HepG2 (cell line): Measurements from ENCODE around the gene ACSM6. TPM values are rescaled to one million over a fixed set of nuclear protein-coding genes. Genes with fewer than 3 reads are reported as not detected.
A peak's percentile ranks its signal among the peaks of the same experiment; 100 is the strongest.

Experiments used
- AKAP8 ChIP-seq: sonication (generic); formaldehyde crosslinking; IDR thresholded peaks from 2 replicates; pipeline ENCODE4 v1.5.1; 2020; ENCODE audit warnings: mild to moderate bottlenecking, missing genetic modification reagents
- ASH2L ChIP-seq: fragments of 300-600, 200-600 bp; sonication (generic); IDR thresholded peaks from 2 replicates; pipeline ENCODE4 v1.7.0; 2017; ENCODE audit warnings: low read depth, mild to moderate bottlenecking, moderate library complexity, mixed read lengths, low read length; ENCODE audit not compliant: insufficient read length
- ELF1 ChIP-seq: sonication (generic); formaldehyde crosslinking; IDR thresholded peaks from 2 replicates; pipeline ENCODE4 v1.4.0; 2020; ENCODE audit warnings: missing genetic modification reagents
- ETV6 ChIP-seq: sonication (generic); formaldehyde crosslinking; conservative IDR thresholded peaks from 2 replicates; pipeline ENCODE4 v1.4.0; 2020; ENCODE audit warnings: missing genetic modification reagents
- FOXJ3 ChIP-seq: sonication (generic); formaldehyde crosslinking; IDR thresholded peaks from 2 replicates; pipeline ENCODE4 v1.4.0; 2020; ENCODE audit warnings: missing genetic modification reagents, mild to moderate bottlenecking, borderline replicate concordance
- GABPB1 ChIP-seq: IDR thresholded peaks from 2 replicates; pipeline ENCODE4 v1.6.1; 2016; ENCODE audit warnings: mild to moderate bottlenecking, missing genetic modification reagents, moderate library complexity, missing compliant biosample characterization
- MAFF ChIP-seq: IDR thresholded peaks from 2 replicates; pipeline ENCODE4 v1.6.1; 2011; ENCODE audit warnings: low read depth, low read length, improper control_type of control experiment
- NPAS2 ChIP-seq: sonication (generic); formaldehyde crosslinking; IDR thresholded peaks from 2 replicates; pipeline ENCODE4 v1.8.0; 2022; ENCODE audit warnings: mild to moderate bottlenecking, missing genetic modification reagents, borderline replicate concordance
- RCOR2 ChIP-seq: IDR thresholded peaks from 2 replicates; pipeline ENCODE4 v1.6.1; 2016; ENCODE audit warnings: missing biosample characterization, missing genetic modification reagents
- REL ChIP-seq: sonication (generic); formaldehyde crosslinking; conservative IDR thresholded peaks from 2 replicates; pipeline ENCODE4 v1.8.0; 2022; ENCODE audit warnings: mild to moderate bottlenecking, missing genetic modification reagents, moderate library complexity
- SIX1 ChIP-seq: sonication (generic); formaldehyde crosslinking; IDR thresholded peaks from 2 replicates; pipeline ENCODE4 v1.4.0; 2020; ENCODE audit warnings: missing genetic modification reagents, borderline replicate concordance
- SNRNP70 ChIP-seq: fragments of 200-400 bp; formaldehyde crosslinking; IDR thresholded peaks from 2 replicates; pipeline ENCODE4 v1.6.1; 2017; ENCODE audit warnings: mild to moderate bottlenecking, low read depth, low read length, moderate library complexity
- SPEN ChIP-seq: sonication (generic); formaldehyde crosslinking; IDR thresholded peaks from 2 replicates; pipeline ENCODE4 v1.5.1; 2020; ENCODE audit warnings: low read depth, mild to moderate bottlenecking, missing genetic modification reagents
- SRF ChIP-seq: IDR thresholded peaks from 2 replicates; pipeline ENCODE4 v1.6.1; 2011; ENCODE audit warnings: mild to moderate bottlenecking, low read depth, low read length, moderate library complexity
- TEAD2 ChIP-seq: sonication (generic); formaldehyde crosslinking; IDR thresholded peaks from 2 replicates; pipeline ENCODE4 v1.9.0; 2021; ENCODE audit warnings: missing genetic modification reagents
- U2AF1 ChIP-seq: fragments of 200-400 bp; formaldehyde crosslinking; optimal IDR thresholded peaks from 2 replicates; pipeline ENCODE3; 2017; ENCODE audit warnings: mild to moderate bottlenecking, low read depth, low read length
- ZNF451 ChIP-seq: sonication (generic); formaldehyde crosslinking; IDR thresholded peaks from 2 replicates; pipeline ENCODE4 v1.5.0; 2020; ENCODE audit warnings: mild to moderate bottlenecking, missing genetic modification reagents
- ZNF550 ChIP-seq: sonication (generic); formaldehyde crosslinking; IDR thresholded peaks from 2 replicates; pipeline ENCODE4 v1.4.0; 2020; ENCODE audit warnings: mild to moderate bottlenecking, missing genetic modification reagents, borderline replicate concordance
- ZNF777 ChIP-seq: sonication (generic); formaldehyde crosslinking; IDR thresholded peaks from 2 replicates; pipeline ENCODE4 v1.4.0; 2020; ENCODE audit warnings: missing genetic modification reagents
- ZNF780A ChIP-seq: sonication (generic); formaldehyde crosslinking; IDR thresholded peaks from 2 replicates; pipeline ENCODE4 v1.8.0; 2022; ENCODE audit warnings: mild to moderate bottlenecking, missing genetic modification reagents, moderate library complexity
- ZSCAN31 ChIP-seq: sonication (generic); formaldehyde crosslinking; IDR thresholded peaks from 2 replicates; pipeline ENCODE4 v1.5.0; 2020; ENCODE audit warnings: low read depth, mild to moderate bottlenecking, missing genetic modification reagents
- polyA plus RNA-seq, 8 experiments: library from polyadenylated mRNA; depleted of rRNA in 3 of 8; stranded (reverse) in 7 of 8; unstranded in 1 of 8; fragments of >200 nt; fragmentation: Illumina TruSeq in 4 of 8; extraction: Trizol in 4 of 8; gene quantifications; 2 replicates each; pipeline versions ENCODE4 v1.2.1 to v1.2.3, GENCODE V29; 2011 to 2016; ENCODE audit warnings: low read depth in 4 of 8, missing spikeins in 1 of 8, mixed read lengths in 1 of 8; ENCODE audit not compliant: insufficient read depth in 1 of 8
- total RNA-seq, 5 experiments: library from RNA; depleted of rRNA; stranded (reverse); fragments of >200 nt; fragmentation: Illumina TruSeq; extraction: Trizol; gene quantifications; 2 replicates each; pipeline ENCODE4 v1.2.3, GENCODE V29; 2016; ENCODE audit warnings: low read depth in 1 of 5
- TF ChIP-seq, protein P1 (sequence below): sonication (generic); formaldehyde crosslinking; IDR thresholded peaks from 2 replicates; pipeline ENCODE4 v1.5.0; 2020; ENCODE audit warnings: missing genetic modification reagents
- TF ChIP-seq, protein P2 (sequence below): sonication (generic); formaldehyde crosslinking; IDR thresholded peaks from 2 replicates; pipeline ENCODE4 v1.5.0; 2020; ENCODE audit warnings: missing genetic modification reagents, mild to moderate bottlenecking, borderline replicate concordance
- TF ChIP-seq, protein P3 (sequence below): sonication (generic); formaldehyde crosslinking; IDR thresholded peaks from 2 replicates; pipeline ENCODE4 v1.8.0; 2022; ENCODE audit warnings: missing genetic modification reagents, mild to moderate bottlenecking, moderate library complexity, borderline replicate concordance
- TF ChIP-seq, protein P4 (sequence below): sonication (generic); formaldehyde crosslinking; IDR thresholded peaks from 2 replicates; pipeline ENCODE4 v1.5.0; 2020; ENCODE audit warnings: missing genetic modification reagents
- TF ChIP-seq, protein P5 (sequence below): sonication (generic); formaldehyde crosslinking; conservative IDR thresholded peaks from 2 replicates; pipeline ENCODE4 v1.4.0; 2020; ENCODE audit warnings: missing genetic modification reagents

ACSM6 gene
- total and polyA plus RNA-seq, 2 of the 13 experiments (the other 11 are each of a cell fraction or from before 2014, with no cell fraction given): not detected

DNA sequence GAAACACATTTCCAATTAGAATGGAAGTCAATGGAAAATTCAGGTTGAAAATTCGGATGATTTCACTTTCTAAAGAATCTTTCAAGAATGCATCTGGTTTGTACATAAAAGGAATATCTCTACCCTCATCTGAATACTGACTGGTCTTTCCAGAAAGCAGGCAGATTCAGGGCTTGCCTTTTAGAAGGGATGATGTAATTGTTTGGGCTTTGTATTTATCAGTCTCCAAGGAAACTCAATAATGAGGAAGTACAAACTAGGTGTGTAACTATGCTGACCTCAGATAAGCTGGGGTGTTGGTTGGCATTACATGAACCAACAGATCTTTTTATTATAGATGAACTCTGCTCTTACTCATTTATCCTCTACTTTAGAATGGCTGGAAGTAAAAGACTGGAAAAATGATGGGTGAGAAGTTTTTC lies 72.6 kb downstream of the ACSM6 start (continued):
- TF ChIP-seq ZNF777 (CRISPR knock-in tag) (no peak), ETV6 (CRISPR knock-in tag) (no peak), ELF1 (CRISPR knock-in tag) (peak; percentile 72), TEAD2 (CRISPR knock-in tag) (no peak), GABPB1 (CRISPR knock-in tag) (no peak), U2AF1 (no peak), ASH2L (peak; percentile 18), ZSCAN31 (CRISPR knock-in tag) (no peak), SNRNP70 (no peak), SPEN (CRISPR knock-in tag) (no peak), REL (CRISPR knock-in tag) (no peak), AKAP8 (CRISPR knock-in tag) (no peak), NPAS2 (no peak), MAFF (peak; percentile 42), FOXJ3 (CRISPR knock-in tag) (no peak), SRF (no peak), ZNF451 (CRISPR knock-in tag) (no peak), RCOR2 (no peak), SIX1 (CRISPR knock-in tag) (no peak), ZNF780A (CRISPR knock-in tag) (no peak), ZNF550 (CRISPR knock-in tag) (no peak)
- TF ChIP-seq, protein P1, sequence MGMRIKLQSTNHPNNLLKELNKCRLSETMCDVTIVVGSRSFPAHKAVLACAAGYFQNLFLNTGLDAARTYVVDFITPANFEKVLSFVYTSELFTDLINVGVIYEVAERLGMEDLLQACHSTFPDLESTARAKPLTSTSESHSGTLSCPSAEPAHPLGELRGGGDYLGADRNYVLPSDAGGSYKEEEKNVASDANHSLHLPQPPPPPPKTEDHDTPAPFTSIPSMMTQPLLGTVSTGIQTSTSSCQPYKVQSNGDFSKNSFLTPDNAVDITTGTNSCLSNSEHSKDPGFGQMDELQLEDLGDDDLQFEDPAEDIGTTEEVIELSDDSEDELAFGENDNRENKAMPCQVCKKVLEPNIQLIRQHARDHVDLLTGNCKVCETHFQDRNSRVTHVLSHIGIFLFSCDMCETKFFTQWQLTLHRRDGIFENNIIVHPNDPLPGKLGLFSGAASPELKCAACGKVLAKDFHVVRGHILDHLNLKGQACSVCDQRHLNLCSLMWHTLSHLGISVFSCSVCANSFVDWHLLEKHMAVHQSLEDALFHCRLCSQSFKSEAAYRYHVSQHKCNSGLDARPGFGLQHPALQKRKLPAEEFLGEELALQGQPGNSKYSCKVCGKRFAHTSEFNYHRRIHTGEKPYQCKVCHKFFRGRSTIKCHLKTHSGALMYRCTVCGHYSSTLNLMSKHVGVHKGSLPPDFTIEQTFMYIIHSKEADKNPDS (CRISPR knock-in tag): no peak
- TF ChIP-seq, protein P2, sequence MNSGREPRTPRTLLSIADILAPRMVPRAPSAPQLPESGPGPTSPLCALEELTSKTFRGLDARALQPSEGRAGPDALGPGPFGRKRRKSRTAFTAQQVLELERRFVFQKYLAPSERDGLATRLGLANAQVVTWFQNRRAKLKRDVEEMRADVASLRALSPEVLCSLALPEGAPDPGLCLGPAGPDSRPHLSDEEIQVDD (CRISPR knock-in tag): no peak
- TF ChIP-seq, protein P3, sequence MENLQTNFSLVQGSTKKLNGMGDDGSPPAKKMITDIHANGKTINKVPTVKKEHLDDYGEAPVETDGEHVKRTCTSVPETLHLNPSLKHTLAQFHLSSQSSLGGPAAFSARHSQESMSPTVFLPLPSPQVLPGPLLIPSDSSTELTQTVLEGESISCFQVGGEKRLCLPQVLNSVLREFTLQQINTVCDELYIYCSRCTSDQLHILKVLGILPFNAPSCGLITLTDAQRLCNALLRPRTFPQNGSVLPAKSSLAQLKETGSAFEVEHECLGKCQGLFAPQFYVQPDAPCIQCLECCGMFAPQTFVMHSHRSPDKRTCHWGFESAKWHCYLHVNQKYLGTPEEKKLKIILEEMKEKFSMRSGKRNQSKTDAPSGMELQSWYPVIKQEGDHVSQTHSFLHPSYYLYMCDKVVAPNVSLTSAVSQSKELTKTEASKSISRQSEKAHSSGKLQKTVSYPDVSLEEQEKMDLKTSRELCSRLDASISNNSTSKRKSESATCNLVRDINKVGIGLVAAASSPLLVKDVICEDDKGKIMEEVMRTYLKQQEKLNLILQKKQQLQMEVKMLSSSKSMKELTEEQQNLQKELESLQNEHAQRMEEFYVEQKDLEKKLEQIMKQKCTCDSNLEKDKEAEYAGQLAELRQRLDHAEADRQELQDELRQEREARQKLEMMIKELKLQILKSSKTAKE: no peak
- TF ChIP-seq, protein P4, sequence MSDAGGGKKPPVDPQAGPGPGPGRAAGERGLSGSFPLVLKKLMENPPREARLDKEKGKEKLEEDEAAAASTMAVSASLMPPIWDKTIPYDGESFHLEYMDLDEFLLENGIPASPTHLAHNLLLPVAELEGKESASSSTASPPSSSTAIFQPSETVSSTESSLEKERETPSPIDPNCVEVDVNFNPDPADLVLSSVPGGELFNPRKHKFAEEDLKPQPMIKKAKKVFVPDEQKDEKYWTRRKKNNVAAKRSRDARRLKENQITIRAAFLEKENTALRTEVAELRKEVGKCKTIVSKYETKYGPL (CRISPR knock-in tag): no peak
- TF ChIP-seq, protein P5, sequence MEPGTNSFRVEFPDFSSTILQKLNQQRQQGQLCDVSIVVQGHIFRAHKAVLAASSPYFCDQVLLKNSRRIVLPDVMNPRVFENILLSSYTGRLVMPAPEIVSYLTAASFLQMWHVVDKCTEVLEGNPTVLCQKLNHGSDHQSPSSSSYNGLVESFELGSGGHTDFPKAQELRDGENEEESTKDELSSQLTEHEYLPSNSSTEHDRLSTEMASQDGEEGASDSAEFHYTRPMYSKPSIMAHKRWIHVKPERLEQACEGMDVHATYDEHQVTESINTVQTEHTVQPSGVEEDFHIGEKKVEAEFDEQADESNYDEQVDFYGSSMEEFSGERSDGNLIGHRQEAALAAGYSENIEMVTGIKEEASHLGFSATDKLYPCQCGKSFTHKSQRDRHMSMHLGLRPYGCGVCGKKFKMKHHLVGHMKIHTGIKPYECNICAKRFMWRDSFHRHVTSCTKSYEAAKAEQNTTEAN (CRISPR knock-in tag): no peak
